ENCODE measurements around the gene AFF1. TPM values are rescaled to one million over a fixed set of nuclear protein-coding genes. Genes with fewer than 3 reads are reported as not detected.

AFF1 gene
- total RNA-seq, 1 experiment from 2014 or later = 93.4 TPM

- CTCF ChIA-PET = interaction anchor here (2.1 kb wide), 1 partner anchor 167 kb away, joined by 9 read pairs; no protein-coding TSS in a partner anchor
- no peaks in the 10 kb centered on the region for H3K9me3 Mint-ChIP-seq
- POLR2A ChIA-PET = interaction anchor here (1.2 kb wide), 1 partner anchor 154 kb away, joined by 5 read pairs; the partner anchor contains the start of gene AFF1
- TF ChIP-seq ZNF416 (CRISPR knock-in tag; IDR thresholded peaks at IDR 0.05) (no peak), ZNF317 (CRISPR knock-in tag; IDR thresholded peaks at IDR 0.05; ENCODE audit: borderline replicate concordance, low read depth) (no peak), IRF2 (CRISPR knock-in tag; IDR thresholded peaks at IDR 0.05; ENCODE audit: borderline replicate concordance, low read depth) (no peak), NFATC4 (CRISPR knock-in tag; IDR thresholded peaks at IDR 0.05) (no peak), JAZF1 (CRISPR knock-in tag; IDR thresholded peaks at IDR 0.05) (no peak), ATF1 (CRISPR knock-in tag; IDR thresholded peaks at IDR 0.05) (no peak), ETV6 (CRISPR knock-in tag; IDR thresholded peaks at IDR 0.05) (no peak), TP53 (CRISPR knock-in tag; IDR thresholded peaks at IDR 0.05) (no peak)
- TF ChIP-seq, protein P1, sequence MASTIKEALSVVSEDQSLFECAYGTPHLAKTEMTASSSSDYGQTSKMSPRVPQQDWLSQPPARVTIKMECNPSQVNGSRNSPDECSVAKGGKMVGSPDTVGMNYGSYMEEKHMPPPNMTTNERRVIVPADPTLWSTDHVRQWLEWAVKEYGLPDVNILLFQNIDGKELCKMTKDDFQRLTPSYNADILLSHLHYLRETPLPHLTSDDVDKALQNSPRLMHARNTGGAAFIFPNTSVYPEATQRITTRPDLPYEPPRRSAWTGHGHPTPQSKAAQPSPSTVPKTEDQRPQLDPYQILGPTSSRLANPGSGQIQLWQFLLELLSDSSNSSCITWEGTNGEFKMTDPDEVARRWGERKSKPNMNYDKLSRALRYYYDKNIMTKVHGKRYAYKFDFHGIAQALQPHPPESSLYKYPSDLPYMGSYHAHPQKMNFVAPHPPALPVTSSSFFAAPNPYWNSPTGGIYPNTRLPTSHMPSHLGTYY (CRISPR knock-in tag; IDR thresholded peaks at IDR 0.05) = no peak
- TF ChIP-seq, protein P2, sequence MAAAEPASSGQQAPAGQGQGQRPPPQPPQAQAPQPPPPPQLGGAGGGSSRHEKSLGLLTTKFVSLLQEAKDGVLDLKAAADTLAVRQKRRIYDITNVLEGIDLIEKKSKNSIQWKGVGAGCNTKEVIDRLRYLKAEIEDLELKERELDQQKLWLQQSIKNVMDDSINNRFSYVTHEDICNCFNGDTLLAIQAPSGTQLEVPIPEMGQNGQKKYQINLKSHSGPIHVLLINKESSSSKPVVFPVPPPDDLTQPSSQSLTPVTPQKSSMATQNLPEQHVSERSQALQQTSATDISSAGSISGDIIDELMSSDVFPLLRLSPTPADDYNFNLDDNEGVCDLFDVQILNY (CRISPR knock-in tag; IDR thresholded peaks at IDR 0.05) = no peak
- H3K27me3 Mint-ChIP-seq (ENCODE audit: low read depth) = no peaks in the 10 kb centered on the region
- DNase-seq (ENCODE audit: low spot score) (no peak), ATAC-seq (no peak)
- H3K4me1 Mint-ChIP-seq = peaks cover 35% of the 10 kb centered on the region
- H3K36me3 Mint-ChIP-seq = peaks cover 23% of the 10 kb centered on the region
- no peak overlapping the region for H3K4me3 Mint-ChIP-seq
- peak overlapping the region; percentile 89 for H3K27ac Mint-ChIP-seq
These were observed 154.6 kb downstream of the AFF1 start for GRCh38 chr4:87089368-87089767.

DNA sequence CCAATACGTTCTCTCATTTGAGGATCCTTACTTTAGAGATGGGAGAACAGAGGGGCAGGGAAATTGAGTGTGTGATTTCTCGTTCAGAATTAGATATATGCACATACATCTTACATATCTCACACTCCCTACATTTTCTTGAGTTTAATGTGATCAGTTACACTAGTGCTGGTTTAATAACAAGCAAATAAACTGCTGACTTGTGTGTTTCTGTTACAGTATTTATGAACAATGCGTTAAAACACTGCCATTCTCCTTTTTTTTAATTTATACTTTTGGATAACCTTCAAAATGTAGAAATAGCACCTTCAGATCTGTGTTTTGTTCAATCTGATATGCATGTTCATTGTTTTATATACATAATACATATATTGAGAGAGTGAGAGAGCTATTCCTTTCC, 155.5 kb downstream of the AFF1 start:
- H3K4me1 Mint-ChIP-seq = peaks cover 32% of the 10 kb centered on the region
- H3K9me3 Mint-ChIP-seq = no peaks in the 10 kb centered on the region
- peaks cover 19% of the 10 kb centered on the region for H3K36me3 Mint-ChIP-seq
- CTCF ChIA-PET = interaction anchor here (0.6 to 2.1 kb wide), 2 partner anchors 32 to 168 kb away, joined by 4 to 9 read pairs; no protein-coding TSS in a partner anchor
- ATAC-seq = no peak
- no peaks in the 10 kb centered on the region for H3K27me3 Mint-ChIP-seq (ENCODE audit: low read depth)
- TF ChIP-seq TCF7 (CRISPR knock-in tag; IDR thresholded peaks at IDR 0.05; ENCODE audit: low read depth) (no peak), USF2 (CRISPR knock-in tag; IDR thresholded peaks at IDR 0.05) (no peak), ZNF423 (CRISPR knock-in tag; IDR thresholded peaks at IDR 0.05) (no peak), E2F4 (CRISPR knock-in tag; IDR thresholded peaks at IDR 0.05; ENCODE audit: borderline replicate concordance, low read depth) (no peak)
- DNase-seq (ENCODE audit: low spot score) = no peak
- no peak overlapping the region for H3K27ac Mint-ChIP-seq
- no peak overlapping the region for H3K4me3 Mint-ChIP-seq
- POLR2A ChIA-PET = no interaction called here

- ATAC-seq (no peak), DNase-seq (ENCODE audit: low spot score) (no peak)
- H3K4me1 Mint-ChIP-seq = peaks cover 32% of the 10 kb centered on the region
- H3K36me3 Mint-ChIP-seq = peaks cover 14% of the 10 kb centered on the region
- CTCF ChIA-PET = interaction anchor here (0.8 to 3.7 kb wide), 9 partner anchors 22 to 170 kb away, joined by 3 to 68 read pairs (median 5); partner anchors contain the start of gene AFF1
- no peaks in the 10 kb centered on the region for H3K9me3 Mint-ChIP-seq
- no peak overlapping the region for H3K27ac Mint-ChIP-seq
- no peak overlapping the region for H3K4me3 Mint-ChIP-seq
- H3K27me3 Mint-ChIP-seq (ENCODE audit: low read depth) = no peaks in the 10 kb centered on the region
- POLR2A ChIA-PET = interaction anchor here (1.5 kb wide), 1 partner anchor 157 kb away, joined by 3 read pairs; no protein-coding TSS in a partner anchor
- no peak for TF ChIP-seq TCF7 (CRISPR knock-in tag; IDR thresholded peaks at IDR 0.05; ENCODE audit: low read depth)
- TF ChIP-seq ATF6 (CRISPR knock-in tag; IDR thresholded peaks at IDR 0.05) = no peak
- TF ChIP-seq MLX (CRISPR knock-in tag; IDR thresholded peaks at IDR 0.05) = no peak
- no peak for TF ChIP-seq FOXK1 (CRISPR knock-in tag; IDR thresholded peaks at IDR 0.05)
- TF ChIP-seq ZNF317 (CRISPR knock-in tag; IDR thresholded peaks at IDR 0.05; ENCODE audit: borderline replicate concordance, low read depth) = no peak
- TF ChIP-seq, protein P3, sequence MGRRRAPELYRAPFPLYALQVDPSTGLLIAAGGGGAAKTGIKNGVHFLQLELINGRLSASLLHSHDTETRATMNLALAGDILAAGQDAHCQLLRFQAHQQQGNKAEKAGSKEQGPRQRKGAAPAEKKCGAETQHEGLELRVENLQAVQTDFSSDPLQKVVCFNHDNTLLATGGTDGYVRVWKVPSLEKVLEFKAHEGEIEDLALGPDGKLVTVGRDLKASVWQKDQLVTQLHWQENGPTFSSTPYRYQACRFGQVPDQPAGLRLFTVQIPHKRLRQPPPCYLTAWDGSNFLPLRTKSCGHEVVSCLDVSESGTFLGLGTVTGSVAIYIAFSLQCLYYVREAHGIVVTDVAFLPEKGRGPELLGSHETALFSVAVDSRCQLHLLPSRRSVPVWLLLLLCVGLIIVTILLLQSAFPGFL (CRISPR knock-in tag; IDR thresholded peaks at IDR 0.05; ENCODE audit: borderline replicate concordance) = no peak
- no peak for TF ChIP-seq E2F4 (CRISPR knock-in tag; IDR thresholded peaks at IDR 0.05; ENCODE audit: borderline replicate concordance, low read depth)
- TF ChIP-seq GRHL2 (CRISPR knock-in tag; IDR thresholded peaks at IDR 0.05; ENCODE audit: insufficient replicate concordance, severe bottlenecking) = no peak
- TF ChIP-seq NR3C1 (CRISPR knock-in tag; conservative IDR thresholded peaks at IDR 0.05; ENCODE audit: low read depth) = no peak
- TF ChIP-seq IRF2 (CRISPR knock-in tag; IDR thresholded peaks at IDR 0.05; ENCODE audit: borderline replicate concordance, low read depth) = no peak
These were observed 157.8 kb downstream of the AFF1 start for GRCh38 chr4:87092389-87093141.

Data from WTC11 (cell line).